ENCODE measurements around the gene CDH10. TPM values are rescaled to one million over a fixed set of nuclear protein-coding genes. Genes with fewer than 3 reads are reported as not detected.

CDH10 gene
- total RNA-seq, 2 experiments from 2014 or later = not detected

DNA sequence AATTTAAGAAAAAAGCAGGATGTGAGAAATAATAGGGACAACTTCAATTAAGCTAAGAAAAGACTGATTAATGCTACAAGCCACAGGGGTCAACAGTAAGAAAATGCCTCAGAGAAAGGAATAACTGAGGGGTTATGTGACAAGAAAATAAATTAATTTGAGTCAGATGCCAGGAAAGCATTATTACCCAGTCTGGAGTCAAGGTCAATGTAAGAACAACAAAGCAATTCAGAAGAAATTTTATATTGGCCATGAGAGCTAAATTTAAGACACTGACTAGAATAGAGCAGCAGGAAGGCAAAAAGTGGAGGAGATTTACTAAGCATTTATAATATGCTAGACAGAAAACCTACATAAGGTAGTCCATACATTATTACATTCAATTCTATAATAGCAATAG is 73.5 kb downstream of the CDH10 start:
- Mint-ChIP-seq H3K27ac (no peak overlapping the region), H3K9me3 (peaks cover 6% of the 10 kb centered on the region), H3K4me3 (no peak overlapping the region), H3K27me3 (no peaks in the 10 kb centered on the region), H3K4me1 (no peaks in the 10 kb centered on the region), H3K36me3 (no peaks in the 10 kb centered on the region)
- ATAC-seq (ENCODE audit: low read depth) (no peak), DNase-seq (no peak)
- POLR2A ChIA-PET = no interaction called here

DNA sequence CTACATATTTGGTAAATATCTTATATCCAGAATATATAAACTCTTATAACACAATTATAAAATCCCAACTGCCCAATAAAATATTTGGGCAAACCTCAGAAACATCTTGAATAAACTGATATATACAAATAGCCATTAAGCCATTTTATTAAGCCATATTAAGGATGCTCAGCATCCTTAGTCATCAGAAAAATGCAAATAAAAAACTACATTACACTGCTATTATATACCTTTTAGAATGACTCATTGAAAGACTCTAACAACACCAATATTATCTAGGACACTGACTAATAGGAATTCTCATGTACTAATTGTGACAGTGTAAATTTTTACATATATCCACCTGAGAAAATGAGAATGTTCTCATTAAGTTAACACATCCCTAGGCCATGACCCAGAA is 77.8 kb downstream of the CDH10 start:
- no peak overlapping the region for H3K27ac Mint-ChIP-seq
- no peaks in the 10 kb centered on the region for H3K27me3 Mint-ChIP-seq
- ATAC-seq (ENCODE audit: low read depth) (no peak), DNase-seq (no peak)
- peaks cover 8% of the 10 kb centered on the region for H3K9me3 Mint-ChIP-seq
- no peaks in the 10 kb centered on the region for H3K36me3 Mint-ChIP-seq
- H3K4me3 Mint-ChIP-seq = no peak overlapping the region
- no peaks in the 10 kb centered on the region for H3K4me1 Mint-ChIP-seq
- POLR2A ChIA-PET = no interaction called here

DNA sequence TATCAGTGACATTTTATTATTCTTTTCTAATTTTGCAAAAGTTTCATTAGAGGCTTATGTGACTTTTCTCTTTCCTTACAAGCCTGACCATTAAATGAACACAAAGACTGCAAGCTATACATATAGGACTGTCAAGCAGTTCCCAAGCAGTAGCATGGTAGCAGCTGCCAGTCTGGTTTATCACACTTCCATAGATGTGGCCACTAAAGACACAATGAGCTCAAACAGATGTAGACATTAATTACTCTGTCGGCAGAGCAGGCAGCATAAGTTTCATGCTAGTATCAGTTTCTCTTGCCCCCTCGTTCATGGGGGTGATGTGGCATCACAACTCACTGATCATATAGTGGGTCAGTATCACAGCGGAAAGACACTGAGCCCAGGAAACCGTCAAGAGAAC is 89.5 kb downstream of the CDH10 start:
- POLR2A ChIA-PET = no interaction called here
- Mint-ChIP-seq H3K4me3 (no peak overlapping the region), H3K36me3 (no peaks in the 10 kb centered on the region), H3K4me1 (no peaks in the 10 kb centered on the region), H3K27ac (no peak overlapping the region), H3K9me3 (no peaks in the 10 kb centered on the region), H3K27me3 (no peaks in the 10 kb centered on the region)
- DNase-seq (no peak), ATAC-seq (ENCODE audit: low read depth) (no peak)

DNA sequence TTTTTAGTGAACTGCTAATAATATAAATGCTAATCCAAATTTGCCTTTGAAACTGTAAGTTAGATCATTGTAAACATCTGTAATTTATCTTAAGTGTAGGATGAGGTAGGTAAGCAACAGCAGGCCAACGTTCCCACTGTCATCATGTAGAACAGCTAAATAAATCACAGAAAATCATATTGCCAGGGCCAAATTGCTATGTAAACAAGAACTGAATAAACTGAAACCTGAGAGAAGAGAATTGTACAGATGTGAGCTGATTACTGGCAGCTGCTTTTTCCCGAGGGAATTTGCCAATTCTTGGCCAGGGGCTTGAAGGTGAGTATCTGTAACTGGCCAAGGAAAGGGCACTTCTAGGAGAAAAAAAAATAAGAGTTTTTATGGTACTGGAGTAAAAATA is 97.6 kb downstream of the CDH10 start:
- ATAC-seq (ENCODE audit: low read depth) = no peak
- no peaks in the 10 kb centered on the region for H3K4me1 Mint-ChIP-seq
- H3K27ac Mint-ChIP-seq = no peak overlapping the region

DNA sequence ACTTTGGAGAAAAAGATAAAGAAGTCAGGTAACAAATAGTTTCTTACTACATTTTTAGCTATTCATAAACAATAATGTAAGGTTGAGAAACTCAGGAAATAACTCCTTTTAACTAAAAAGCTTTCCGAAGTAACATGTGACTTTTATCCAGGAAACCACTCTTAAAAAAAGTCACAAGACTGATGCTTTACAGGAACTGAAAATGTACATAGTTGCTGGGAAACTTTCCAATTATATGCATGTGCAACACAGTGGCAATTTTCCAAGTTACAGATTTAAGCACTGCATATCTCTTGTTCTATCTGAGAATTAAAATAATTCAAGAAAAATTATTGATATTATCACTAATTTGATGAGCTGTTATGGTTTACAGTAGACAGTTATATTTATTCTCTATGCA is 105.2 kb downstream of the CDH10 start:
- H3K36me3 Mint-ChIP-seq = no peaks in the 10 kb centered on the region
- H3K4me3 Mint-ChIP-seq = no peak overlapping the region
- no peaks in the 10 kb centered on the region for H3K4me1 Mint-ChIP-seq
- DNase-seq (no peak), ATAC-seq (ENCODE audit: low read depth) (no peak)
- no peak overlapping the region for H3K27ac Mint-ChIP-seq
- H3K9me3 Mint-ChIP-seq = peaks cover 3% of the 10 kb centered on the region
- POLR2A ChIA-PET = interaction anchor here (0.6 kb wide), 1 partner anchor 10 kb away, joined by 5 read pairs; no protein-coding TSS in a partner anchor
- H3K27me3 Mint-ChIP-seq = no peaks in the 10 kb centered on the region

More for the DNA sequence above, 97.6 kb downstream of the CDH10 start:
- DNase-seq = no peak
- Mint-ChIP-seq H3K27me3 (no peaks in the 10 kb centered on the region), H3K4me3 (no peak overlapping the region), H3K9me3 (peaks cover 3% of the 10 kb centered on the region), H3K36me3 (no peaks in the 10 kb centered on the region)
- POLR2A ChIA-PET = no interaction called here

DNA sequence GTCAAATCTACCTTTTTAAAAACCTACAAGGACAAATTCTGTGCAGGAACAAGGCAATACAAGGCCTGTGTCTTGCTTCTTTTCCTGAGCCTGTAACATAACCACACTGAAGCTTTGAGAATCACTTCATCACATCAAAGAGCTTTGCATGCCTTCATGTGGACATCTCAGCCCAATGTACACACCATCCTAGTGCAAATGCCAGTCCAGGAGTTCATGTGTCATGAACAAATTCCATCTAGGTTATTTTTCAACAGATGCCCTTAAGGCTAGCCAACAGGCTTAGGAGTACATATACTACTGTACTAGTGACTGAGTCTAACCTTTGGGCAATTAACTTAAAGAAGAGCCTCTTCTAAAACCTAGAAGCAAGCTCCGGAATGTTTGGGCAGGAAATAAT is 106.4 kb downstream of the CDH10 start:
- DNase-seq = no peak
- Mint-ChIP-seq H3K4me3 (no peak overlapping the region), H3K27ac (no peak overlapping the region), H3K9me3 (peaks cover 3% of the 10 kb centered on the region), H3K4me1 (no peaks in the 10 kb centered on the region), H3K27me3 (no peaks in the 10 kb centered on the region), H3K36me3 (no peaks in the 10 kb centered on the region)
- POLR2A ChIA-PET = no interaction called here
- no peak for ATAC-seq (ENCODE audit: low read depth)

DNA sequence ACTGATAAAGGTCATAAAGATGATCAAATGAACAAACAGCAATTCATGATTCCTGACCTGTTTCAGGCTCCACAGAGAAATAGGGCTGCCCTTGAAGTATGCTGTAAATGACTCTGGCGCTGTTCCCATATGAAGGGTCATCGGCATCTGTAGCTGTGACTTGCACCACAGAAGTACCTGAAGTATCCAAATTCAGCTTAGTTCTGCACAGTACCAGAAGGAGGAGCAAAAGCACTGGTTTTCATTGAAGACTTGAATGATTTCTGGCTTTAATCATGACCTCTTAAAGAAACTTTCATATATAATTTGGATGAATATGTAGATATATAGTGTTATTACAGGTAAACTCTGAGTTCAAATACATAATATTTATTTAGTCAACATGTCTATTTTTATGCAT is 109.1 kb downstream of the CDH10 start:
- H3K27ac Mint-ChIP-seq = no peak overlapping the region

DNA sequence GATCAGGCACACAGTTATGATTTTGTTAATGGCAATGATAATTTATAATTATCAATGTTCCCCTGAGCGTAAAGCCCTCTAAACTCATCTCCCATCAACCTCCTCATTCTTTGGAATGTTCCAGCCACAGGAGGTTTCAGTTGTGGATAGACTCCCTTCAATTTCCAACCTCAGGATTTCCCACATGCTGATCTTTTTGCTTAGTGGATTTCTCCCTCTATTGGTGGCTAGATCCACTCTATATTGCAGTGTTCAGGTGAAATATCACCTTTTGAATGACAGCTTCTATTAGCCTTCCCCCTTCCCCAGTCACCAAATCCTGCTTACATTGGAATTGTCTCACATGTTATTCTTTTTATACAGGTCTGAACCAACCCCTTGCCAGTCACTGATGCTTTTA is 113.9 kb downstream of the CDH10 start:
- no peak overlapping the region for H3K4me3 Mint-ChIP-seq
- no peak for ATAC-seq (ENCODE audit: low read depth)
- POLR2A ChIA-PET = no interaction called here
- H3K9me3 Mint-ChIP-seq = peaks cover 2% of the 10 kb centered on the region
- H3K27ac Mint-ChIP-seq = no peak overlapping the region
- no peaks in the 10 kb centered on the region for H3K4me1 Mint-ChIP-seq
- no peak for DNase-seq
- H3K36me3 Mint-ChIP-seq = no peaks in the 10 kb centered on the region
- H3K27me3 Mint-ChIP-seq = no peaks in the 10 kb centered on the region

More for the DNA sequence above, 109.1 kb downstream of the CDH10 start:
- H3K36me3 Mint-ChIP-seq = no peaks in the 10 kb centered on the region
- ATAC-seq (ENCODE audit: low read depth) (no peak), DNase-seq (no peak)
- no peak overlapping the region for H3K4me3 Mint-ChIP-seq
- POLR2A ChIA-PET = no interaction called here
- no peaks in the 10 kb centered on the region for H3K27me3 Mint-ChIP-seq
- H3K9me3 Mint-ChIP-seq = peaks cover 3% of the 10 kb centered on the region
- no peaks in the 10 kb centered on the region for H3K4me1 Mint-ChIP-seq

DNA sequence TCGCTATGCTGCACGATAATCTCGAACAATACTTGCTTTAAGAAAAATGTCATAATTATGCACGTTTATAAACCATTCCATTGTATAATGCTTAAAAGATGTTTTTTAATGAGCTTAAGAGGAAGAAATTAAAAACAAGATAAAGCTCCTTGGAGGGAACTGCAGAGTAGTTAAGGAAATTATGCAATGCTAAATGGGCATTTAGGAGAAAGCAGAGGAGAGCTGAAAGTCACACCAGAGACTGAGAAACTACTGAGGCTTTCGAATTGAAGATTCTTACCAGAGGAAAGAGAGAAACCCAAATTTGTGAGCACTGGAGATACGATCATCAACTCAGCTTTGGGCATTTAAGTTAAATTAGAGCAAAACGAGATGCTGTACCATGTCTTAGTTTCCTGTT is 119.4 kb downstream of the CDH10 start:
- H3K4me1 Mint-ChIP-seq = no peaks in the 10 kb centered on the region
- H3K27ac Mint-ChIP-seq = no peak overlapping the region
- ATAC-seq (ENCODE audit: low read depth) (no peak), DNase-seq (no peak)
- H3K4me3 Mint-ChIP-seq = no peak overlapping the region
- POLR2A ChIA-PET = no interaction called here
- H3K36me3 Mint-ChIP-seq = no peaks in the 10 kb centered on the region
- H3K27me3 Mint-ChIP-seq = no peaks in the 10 kb centered on the region
- H3K9me3 Mint-ChIP-seq = peaks cover 2% of the 10 kb centered on the region

DNA sequence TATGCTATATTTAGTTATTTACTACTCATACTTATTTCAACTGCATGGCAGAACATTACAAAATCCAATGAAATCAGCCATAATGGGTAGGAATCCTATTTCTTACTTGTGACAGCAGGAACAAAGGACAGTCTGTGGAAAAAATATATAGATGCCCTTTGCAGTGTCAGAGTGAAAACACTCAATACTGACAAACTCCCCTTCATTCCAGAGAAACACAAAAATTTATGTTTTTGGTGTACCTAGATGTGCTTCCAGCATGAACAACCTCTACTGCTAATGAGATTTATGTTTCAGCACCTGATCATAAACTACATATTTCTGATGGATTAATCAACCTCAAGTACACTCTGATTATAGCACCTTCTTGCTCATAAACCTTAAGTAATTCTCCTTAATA is 132.4 kb downstream of the CDH10 start:
- POLR2A ChIA-PET = no interaction called here
- H3K27ac Mint-ChIP-seq = no peak overlapping the region
- DNase-seq (no peak), ATAC-seq (ENCODE audit: low read depth) (no peak)
- no peak overlapping the region for H3K4me3 Mint-ChIP-seq
- peaks cover 10% of the 10 kb centered on the region for H3K9me3 Mint-ChIP-seq
- H3K36me3 Mint-ChIP-seq = no peaks in the 10 kb centered on the region
- H3K27me3 Mint-ChIP-seq = no peaks in the 10 kb centered on the region
- H3K4me1 Mint-ChIP-seq = no peaks in the 10 kb centered on the region

DNA sequence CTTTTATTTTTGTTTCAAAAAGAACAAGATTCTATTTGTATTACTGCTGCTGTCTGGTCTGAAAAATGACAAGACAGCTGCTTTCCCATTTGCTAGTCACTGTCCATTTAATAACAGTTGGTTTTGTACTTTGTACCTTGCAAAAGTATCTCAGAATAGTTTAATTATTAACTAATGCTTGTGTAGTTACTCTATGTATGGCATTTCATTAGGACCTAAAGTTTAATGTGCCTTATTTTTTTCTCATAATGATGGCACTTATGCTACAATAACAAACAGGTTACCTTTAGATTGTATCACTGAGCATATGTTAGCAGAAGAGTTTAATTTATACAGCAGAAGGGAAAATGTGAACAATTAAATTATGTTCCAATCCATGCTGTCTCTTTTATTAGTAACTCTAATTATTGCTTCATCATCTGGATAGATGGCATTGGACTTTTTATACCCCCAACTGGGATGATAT is 134.2 kb downstream of the CDH10 start:
- Mint-ChIP-seq H3K4me1 (no peaks in the 10 kb centered on the region), H3K9me3 (peaks cover 7% of the 10 kb centered on the region), H3K4me3 (no peak overlapping the region), H3K27ac (no peak overlapping the region), H3K36me3 (no peaks in the 10 kb centered on the region), H3K27me3 (no peaks in the 10 kb centered on the region)
- ATAC-seq (ENCODE audit: low read depth) (no peak), DNase-seq (no peak)
- POLR2A ChIA-PET = no interaction called here

DNA sequence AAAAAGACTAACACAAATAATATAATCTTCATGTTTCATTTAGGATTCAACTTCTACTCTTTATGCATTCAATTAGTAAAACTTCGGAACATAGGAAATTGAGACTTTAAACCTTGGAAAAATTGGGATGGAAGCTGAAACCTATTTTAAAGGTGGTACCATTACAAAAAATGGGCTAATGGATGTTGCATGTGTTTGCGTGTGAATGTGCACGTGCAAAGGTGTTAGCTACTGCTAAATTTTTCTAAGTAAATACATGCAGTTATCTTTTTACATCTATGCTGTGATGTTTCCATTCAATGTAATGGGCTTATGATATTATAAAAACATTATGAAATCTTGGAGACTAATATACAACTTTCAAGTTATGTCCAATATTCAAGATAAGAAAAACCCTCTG is 134.8 kb downstream of the CDH10 start:
- POLR2A ChIA-PET = no interaction called here
- DNase-seq (no peak), ATAC-seq (ENCODE audit: low read depth) (no peak)
- H3K9me3 Mint-ChIP-seq = peaks cover 7% of the 10 kb centered on the region
- H3K4me3 Mint-ChIP-seq = no peak overlapping the region
- no peak overlapping the region for H3K27ac Mint-ChIP-seq
- no peaks in the 10 kb centered on the region for H3K4me1 Mint-ChIP-seq
- no peaks in the 10 kb centered on the region for H3K27me3 Mint-ChIP-seq
- H3K36me3 Mint-ChIP-seq = no peaks in the 10 kb centered on the region

DNA sequence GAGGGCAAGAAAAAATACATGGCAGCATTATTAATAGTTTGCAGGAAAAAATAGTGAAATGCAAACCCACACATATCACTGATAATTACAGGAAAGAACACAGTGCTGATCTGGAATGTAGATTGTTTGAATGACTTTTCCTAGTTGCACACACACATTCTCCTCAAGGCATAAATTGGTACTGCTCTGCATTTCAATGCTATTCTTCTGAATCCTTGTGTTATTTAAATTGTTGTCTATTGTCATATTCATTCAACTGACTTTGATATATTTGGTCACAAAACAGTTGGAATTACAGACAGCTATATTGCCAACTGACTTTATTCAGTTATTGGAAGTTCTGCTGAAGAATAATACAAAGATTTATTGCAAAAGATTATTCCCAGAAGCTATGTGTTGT is 139.5 kb downstream of the CDH10 start:
- POLR2A ChIA-PET = no interaction called here
- no peaks in the 10 kb centered on the region for H3K36me3 Mint-ChIP-seq
- DNase-seq = no peak
- no peaks in the 10 kb centered on the region for H3K27me3 Mint-ChIP-seq
- H3K27ac Mint-ChIP-seq = no peak overlapping the region
- no peaks in the 10 kb centered on the region for H3K4me1 Mint-ChIP-seq
- peaks cover 2% of the 10 kb centered on the region for H3K9me3 Mint-ChIP-seq
- H3K4me3 Mint-ChIP-seq = no peak overlapping the region
- no peak for ATAC-seq (ENCODE audit: low read depth)

DNA sequence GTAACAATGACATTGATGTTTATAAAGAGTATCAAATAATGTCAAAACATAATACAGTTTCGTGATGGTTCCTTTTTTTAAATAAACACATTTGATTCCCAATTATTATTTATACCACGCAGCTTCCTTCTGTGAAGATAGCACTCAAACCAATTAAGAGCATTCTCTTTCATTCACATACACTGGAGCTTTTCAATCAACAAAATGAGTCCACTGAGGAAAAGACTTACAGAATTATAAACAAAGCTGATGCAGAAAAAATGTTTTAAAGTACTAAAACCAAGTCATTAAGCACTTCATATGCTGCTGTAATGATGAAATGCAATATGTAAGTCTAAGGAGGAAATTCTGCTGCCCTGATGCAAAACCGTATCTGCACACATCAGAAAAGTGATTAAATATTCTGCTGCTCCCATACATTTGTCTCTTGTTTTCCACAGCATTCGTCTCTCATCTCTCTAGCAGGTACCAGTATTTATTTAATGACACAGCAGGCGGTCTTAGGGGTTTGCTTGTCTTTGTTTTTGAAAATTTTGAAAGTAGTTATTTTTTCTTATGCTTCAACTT is 147.1 kb downstream of the CDH10 start:
- ATAC-seq (ENCODE audit: low read depth) (no peak), DNase-seq (no peak)
- no peaks in the 10 kb centered on the region for H3K9me3 Mint-ChIP-seq
- H3K27ac Mint-ChIP-seq = no peak overlapping the region
- no peaks in the 10 kb centered on the region for H3K4me1 Mint-ChIP-seq
- POLR2A ChIA-PET = no interaction called here
- no peak overlapping the region for H3K4me3 Mint-ChIP-seq
- no peaks in the 10 kb centered on the region for H3K27me3 Mint-ChIP-seq
- H3K36me3 Mint-ChIP-seq = no peaks in the 10 kb centered on the region

DNA sequence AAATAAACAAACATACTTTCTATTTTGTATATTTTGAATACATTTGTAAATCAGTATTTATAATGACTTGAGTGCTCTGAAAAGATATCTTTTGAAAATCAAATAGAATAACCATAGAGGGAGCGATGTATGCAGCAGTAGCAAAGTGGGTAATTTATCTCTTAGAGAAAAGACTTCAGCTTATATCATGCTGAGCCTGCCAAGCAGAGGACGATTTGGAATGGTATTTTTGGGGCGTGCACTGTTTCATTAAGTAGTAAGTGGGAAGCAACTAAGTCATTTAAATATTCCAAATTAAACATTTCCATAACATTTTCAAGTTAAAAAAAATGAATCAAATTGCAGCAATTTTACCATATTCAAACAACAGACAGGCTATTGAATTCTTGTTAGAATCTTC is 147.6 kb downstream of the CDH10 start:
- H3K4me1 Mint-ChIP-seq = no peaks in the 10 kb centered on the region
- POLR2A ChIA-PET = no interaction called here
- ATAC-seq (ENCODE audit: low read depth) = no peak
- no peaks in the 10 kb centered on the region for H3K36me3 Mint-ChIP-seq
- no peaks in the 10 kb centered on the region for H3K9me3 Mint-ChIP-seq
- H3K27ac Mint-ChIP-seq = no peak overlapping the region
- no peaks in the 10 kb centered on the region for H3K27me3 Mint-ChIP-seq
- DNase-seq = no peak
- H3K4me3 Mint-ChIP-seq = no peak overlapping the region
